Forelimb muscle (tissue), 1 donor: ENCODE measurements around the gene EHD2. TPM values are rescaled to one million over a fixed set of nuclear protein-coding genes. Genes with fewer than 3 reads are reported as not detected.
"Not testable (repeated sequence)": the region's sequence is repeated elsewhere in the genome, so short reads cannot be mapped to it uniquely, and the experiment has no call there.

Experiments used
- DNase-seq: peaks from one replicate; pipeline ENCODE4 v3.0.0-alpha.2; 2013; ENCODE audit warnings: low read depth
- polyA plus RNA-seq: library from polyadenylated mRNA; unstranded; fragments of 120-200 nt; gene quantifications from one replicate; pipeline ENCODE4 v1.2.1, GENCODE V29; 2013; ENCODE audit not compliant: insufficient read length

The EHD2 gene
- polyA plus RNA-seq, 1 donor: 91.5 TPM

GRCh38 chr19:47768604-47769003 lies 55.4 kb downstream of the EHD2 start:
- DNase-seq: no peak

GRCh38 chr19:47769534-47769933 lies 56.3 kb downstream of the EHD2 start:
- DNase-seq: no peak

- not testable (repeated sequence) for DNase-seq
Observed at GRCh38 chr19:47771291-47771690, 58.1 kb downstream of the EHD2 start.

GRCh38 chr19:47776568-47776967 lies 63.3 kb downstream of the EHD2 start:
- DNase-seq: no peak

GRCh38 chr19:47777245-47778048 lies 64.2 kb downstream of the EHD2 start:
- not testable (repeated sequence) for DNase-seq

- no peak for DNase-seq
Observed at GRCh38 chr19:47778049-47778953, 65.1 kb downstream of the EHD2 start, which contains the start of gene SELENOW. Gene SELENOW, plus strand, starts transcription at chr19:47778703. Its CDS starts 83 bp downstream, at chr19:47778786.

- no peak for DNase-seq
Observed at GRCh38 chr19:47778954-47779351, 65.7 kb downstream of the EHD2 start.

- no peak for DNase-seq
Observed at GRCh38 chr19:47779524-47780214, 66.4 kb downstream of the EHD2 start.

GRCh38 chr19:47780215-47780551 lies 67.0 kb downstream of the EHD2 start:
- no peak for DNase-seq

GRCh38 chr19:47781590-47782262 lies 68.5 kb downstream of the EHD2 start:
- no peak for DNase-seq

GRCh38 chr19:47786566-47786965 lies 73.3 kb downstream of the EHD2 start:
- no peak for DNase-seq

GRCh38 chr19:47787307-47787706 lies 74.1 kb downstream of the EHD2 start:
- not testable (repeated sequence) for DNase-seq

GRCh38 chr19:47789811-47790210 lies 76.6 kb downstream of the EHD2 start:
- DNase-seq: not testable (repeated sequence)

- no peak for DNase-seq
Observed at GRCh38 chr19:47790398-47790814, 77.2 kb downstream of the EHD2 start.

GRCh38 chr19:47792616-47793015 lies 79.4 kb downstream of the EHD2 start:
- DNase-seq: no peak

Other genes starting within 250 kb of the EHD2 start
- gene SLC8A2, start 241.5 kb upstream of the EHD2 start, polyA plus RNA-seq: 0.18 TPM
- gene KPTN, start 229.2 kb upstream of the EHD2 start, polyA plus RNA-seq: 7.5 TPM
- 96.4 TPM for gene NAPA, start 198.4 kb upstream of the EHD2 start, polyA plus RNA-seq
- gene ZNF541, start 140.3 kb upstream of the EHD2 start, polyA plus RNA-seq: 0.08 TPM
- gene BICRA, start 104.3 kb upstream of the EHD2 start, polyA plus RNA-seq: 10.2 TPM
- 501 TPM for gene NOP53, start 32.1 kb downstream of the EHD2 start, polyA plus RNA-seq
- 834 TPM for gene SELENOW, start 65.3 kb downstream of the EHD2 start, polyA plus RNA-seq
- not detected for gene TPRX1, start 91.1 kb downstream of the EHD2 start, polyA plus RNA-seq
- gene CRX, start 108.5 kb downstream of the EHD2 start, polyA plus RNA-seq: 0.05 TPM
- gene TPRX2, start 145.8 kb downstream of the EHD2 start, polyA plus RNA-seq: not detected
- gene SULT2A1, start 172.9 kb downstream of the EHD2 start, polyA plus RNA-seq: not detected